H1 (cell line): ENCODE results near the gene SMTN. TPM values are rescaled to one million over a fixed set of nuclear protein-coding genes. Genes with fewer than 3 reads are reported as not detected.

Experiments
- CTBP2 ChIP-seq: IDR thresholded peaks from 2 replicates; pipeline ENCODE4 v1.7.0; 2011; ENCODE audit warnings: borderline replicate concordance, mild to moderate bottlenecking, moderate library complexity, mixed read lengths, low read length; ENCODE audit not compliant: insufficient read depth, insufficient read length
- polyA plus RNA-seq, 7 experiments: library from polyadenylated mRNA; depleted of rRNA in 3 of 7; stranded (reverse) in 5 of 7; unstranded in 2 of 7; fragments of >200 nt in 5 of 7; fragments of 200-250 nt in 2 of 7; gene quantifications; 1 replicate in 5 of 7; 2 replicates in 1 of 7; 4 replicates in 1 of 7; pipeline versions ENCODE4 v1.2.1 to v1.2.3, GENCODE V29; 2011 to 2013; ENCODE audit warnings: missing spikeins in 2 of 7, mixed read lengths in 2 of 7
- total RNA-seq: library from RNA; stranded (reverse); fragmentation: NEBNext Ultra II Directional; extraction: Animal tissue kit (Norgen Biotek cat#: 25700); gene quantifications from 2 replicates; pipeline ENCODE4 v1.2.1, GENCODE V29; 2021

SMTN gene
- total and polyA plus RNA-seq, 2 of the 8 experiments (the other 6 are each of a cell fraction or from before 2014, with no cell fraction given): 12.3 to 20.8 TPM

DNA sequence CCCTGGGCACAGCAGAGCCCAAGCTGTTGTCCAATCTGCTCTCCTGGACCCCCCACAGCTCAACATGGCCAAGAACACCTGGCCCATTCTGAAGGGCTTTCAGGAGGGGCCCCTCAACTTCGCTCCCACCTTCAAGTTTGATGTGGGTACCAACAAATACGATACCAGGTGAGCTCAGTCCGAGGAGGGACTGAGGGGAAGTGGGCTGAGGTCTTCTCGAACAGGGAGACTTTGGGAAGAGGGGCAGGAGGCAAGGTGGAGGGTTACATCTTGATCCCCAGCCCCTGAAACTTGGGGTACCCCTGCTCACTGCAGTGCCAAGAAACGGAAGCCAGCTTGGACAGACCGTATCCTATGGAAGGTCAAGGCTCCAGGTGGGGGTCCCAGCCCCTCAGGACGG lies 47.0 kb downstream of the SMTN start (continued):
- no peak for TF ChIP-seq CTBP2
- TF ChIP-seq, all 59 proteins: peak for 0
